ENCODE measurements around the gene ANTXR1. TPM values are rescaled to one million over a fixed set of nuclear protein-coding genes. Genes with fewer than 3 reads are reported as not detected.

Gene ANTXR1
- total RNA-seq, 1 donor from 2014 or later = 61.1 TPM

GRCh38 chr2:69124343-69124742, 111.4 kb downstream of the ANTXR1 start:
- no peak for TF ChIP-seq CTCF (conservative IDR thresholded peaks at IDR 0.05)
- Mint-ChIP-seq H3K27me3 (ENCODE audit: low read depth) (no peaks in the 10 kb centered on the region), H3K9me3 (no peaks in the 10 kb centered on the region), H3K27ac (ENCODE audit: unreplicated experiment) (no peak overlapping the region), H3K4me3 (no peak overlapping the region), H3K4me1 (no peaks in the 10 kb centered on the region), H3K36me3 (ENCODE audit: low read depth) (peaks cover 13% of the 10 kb centered on the region)
- DNase-seq (ENCODE audit: low read depth, low spot score) = no peak

- no peaks in the 10 kb centered on the region for H3K9me3 Mint-ChIP-seq
- no peak overlapping the region for H3K27ac Mint-ChIP-seq (ENCODE audit: unreplicated experiment)
- no peak for TF ChIP-seq CTCF (conservative IDR thresholded peaks at IDR 0.05)
- no peaks in the 10 kb centered on the region for H3K27me3 Mint-ChIP-seq (ENCODE audit: low read depth)
- H3K4me3 Mint-ChIP-seq = no peak overlapping the region
- no peak for DNase-seq (ENCODE audit: low read depth, low spot score)
- peaks cover 13% of the 10 kb centered on the region for H3K36me3 Mint-ChIP-seq (ENCODE audit: low read depth)
- H3K4me1 Mint-ChIP-seq = no peaks in the 10 kb centered on the region
These were observed 112.8 kb downstream of the ANTXR1 start for GRCh38 chr2:69125816-69126215.

GRCh38 chr2:69126341-69126740, 113.4 kb downstream of the ANTXR1 start:
- no peaks in the 10 kb centered on the region for H3K27me3 Mint-ChIP-seq (ENCODE audit: low read depth)
- no peak overlapping the region for H3K4me3 Mint-ChIP-seq
- no peak overlapping the region for H3K27ac Mint-ChIP-seq (ENCODE audit: unreplicated experiment)
- H3K4me1 Mint-ChIP-seq = no peaks in the 10 kb centered on the region
- no peak for TF ChIP-seq CTCF (conservative IDR thresholded peaks at IDR 0.05)
- H3K9me3 Mint-ChIP-seq = no peaks in the 10 kb centered on the region
- peaks cover 13% of the 10 kb centered on the region for H3K36me3 Mint-ChIP-seq (ENCODE audit: low read depth)
- DNase-seq (ENCODE audit: low read depth, low spot score) = no peak

- no peak overlapping the region for H3K4me3 Mint-ChIP-seq
- no peaks in the 10 kb centered on the region for H3K9me3 Mint-ChIP-seq
- H3K27ac Mint-ChIP-seq (ENCODE audit: unreplicated experiment) = no peak overlapping the region
- no peaks in the 10 kb centered on the region for H3K4me1 Mint-ChIP-seq
- H3K36me3 Mint-ChIP-seq (ENCODE audit: low read depth) = peaks cover 10% of the 10 kb centered on the region
- DNase-seq (ENCODE audit: low read depth, low spot score) = no peak
- no peak for TF ChIP-seq CTCF (conservative IDR thresholded peaks at IDR 0.05)
- no peaks in the 10 kb centered on the region for H3K27me3 Mint-ChIP-seq (ENCODE audit: low read depth)
These were observed 118.5 kb downstream of the ANTXR1 start for GRCh38 chr2:69131452-69131851.

GRCh38 chr2:69131983-69132675, 119.2 kb downstream of the ANTXR1 start:
- no peak for TF ChIP-seq CTCF (conservative IDR thresholded peaks at IDR 0.05)
- Mint-ChIP-seq H3K36me3 (ENCODE audit: low read depth) (peaks cover 10% of the 10 kb centered on the region), H3K4me1 (no peaks in the 10 kb centered on the region), H3K9me3 (no peaks in the 10 kb centered on the region), H3K27ac (ENCODE audit: unreplicated experiment) (no peak overlapping the region), H3K27me3 (ENCODE audit: low read depth) (no peaks in the 10 kb centered on the region), H3K4me3 (no peak overlapping the region)
- no peak for DNase-seq (ENCODE audit: low read depth, low spot score)

Data from neural crest cell (in vitro differentiated cells).